Hair follicular keratinocyte (primary cell): Measurements from ENCODE around the gene MAGEE1. TPM values are rescaled to one million over a fixed set of nuclear protein-coding genes. Genes with fewer than 3 reads are reported as not detected.

ENCODE experiments used
- total RNA-seq: library from RNA; depleted of rRNA; stranded (reverse); fragments of >200 nt; gene quantifications from 2 replicates; pipeline ENCODE4 v1.2.3, GENCODE V29; 2015

The MAGEE1 gene
- total RNA-seq = 0.94 and 2.8 TPM in 2 replicates

DNA sequence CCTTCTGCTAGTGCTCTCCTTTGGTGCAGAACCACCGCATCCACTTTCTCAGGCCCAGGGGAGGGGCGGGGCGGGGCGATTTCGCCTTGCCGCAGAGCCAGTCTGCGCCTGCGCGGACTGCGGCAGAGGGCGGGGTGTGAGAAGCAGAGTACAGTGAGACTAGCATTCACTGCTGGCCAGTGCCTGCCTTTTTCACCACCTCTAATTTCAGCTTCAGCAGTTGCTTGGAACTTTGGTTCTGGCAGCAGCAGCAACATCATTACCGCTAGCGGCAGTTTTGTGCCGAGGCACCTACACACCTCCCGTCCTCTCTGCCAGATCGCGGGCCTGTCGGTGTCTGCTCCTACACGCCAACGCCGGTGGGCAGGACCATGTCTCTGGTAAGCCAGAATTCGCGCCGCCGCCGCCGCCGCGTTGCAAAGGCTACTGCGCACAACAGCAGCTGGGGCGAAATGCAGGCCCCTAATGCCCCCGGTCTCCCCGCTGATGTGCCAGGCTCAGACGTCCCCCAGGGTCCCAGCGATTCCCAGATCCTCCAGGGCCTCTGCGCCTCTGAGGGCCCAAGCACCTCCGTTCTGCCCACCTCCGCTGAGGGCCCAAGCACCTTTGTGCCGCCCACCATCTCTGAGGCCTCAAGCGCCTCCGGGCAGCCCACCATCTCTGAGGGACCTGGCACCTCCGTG lies at the start of gene MAGEE1:
Gene MAGEE1 (plus strand): TSS at position 151 of the 683 bp plus-strand sequence. CDS start 221 bp downstream, at position 372.

